Progenitor cell of endocrine pancreas (in vitro differentiated cells): ENCODE measurements around the gene GRID2IP. TPM values are rescaled to one million over a fixed set of nuclear protein-coding genes. Genes with fewer than 3 reads are reported as not detected.

Experiments used
- DNase-seq: peaks from one replicate; pipeline ENCODE4 v3.0.0; 2021; ENCODE audit warnings: low spot score; ENCODE audit not compliant: unreplicated experiment
- H3K27ac Mint-ChIP-seq: 2 replicates; pipeline ENCODE4 v1.8.0; 2021; ENCODE audit warnings: mild to moderate bottlenecking, moderate library complexity, mixed read lengths
- H3K27me3 Mint-ChIP-seq: 2 replicates; pipeline ENCODE4 v1.8.0; 2021; ENCODE audit warnings: mixed read lengths
- H3K36me3 Mint-ChIP-seq: 2 replicates; pipeline ENCODE4 v1.8.0; 2022; ENCODE audit warnings: mixed read lengths; ENCODE audit not compliant: insufficient read depth
- H3K4me1 Mint-ChIP-seq: 2 replicates; pipeline ENCODE4 v1.8.0; 2021; ENCODE audit warnings: low read depth, mixed read lengths
- H3K4me3 Mint-ChIP-seq: 2 replicates; pipeline ENCODE4 v1.8.0; 2021; ENCODE audit warnings: low read depth, mild to moderate bottlenecking, moderate library complexity, mixed read lengths
- H3K9me3 Mint-ChIP-seq: 2 replicates; pipeline ENCODE4 v1.8.0; 2021; ENCODE audit warnings: low read depth, mixed read lengths
- CTCF ChIP-seq: fragments of 200-600 bp; sonication (generic); IDR thresholded peaks from one replicate; pipeline ENCODE4 v1.5.0; 2021; ENCODE audit warnings: antibody characterized with exemption, mild to moderate bottlenecking; ENCODE audit not compliant: unreplicated experiment
- total RNA-seq: library from RNA; stranded (reverse); gene quantifications from 2 replicates; pipeline ENCODE4 v1.2.1, GENCODE V29; 2021

The GRID2IP gene
- total RNA-seq, 1 donor from 2014 or later: 2.5 TPM

GRCh38 chr7:6447581-6448199 is 103.6 kb downstream of the GRID2IP start, which contains the start of gene DAGLB:
DAGLB (minus strand) TSS chr7:6447954; CDS start chr7:6447842, 112 bp downstream.
- no peak for TF ChIP-seq CTCF
- Mint-ChIP-seq H3K9me3 (no peaks in the 10 kb centered on the region), H3K27ac (peak within 1 kb of the TSS; percentile 99), H3K36me3 (peaks cover 15% of the 10 kb centered on the region), H3K4me1 (peaks cover 9% of the 10 kb centered on the region), H3K27me3 (no peaks in the 10 kb centered on the region), H3K4me3 (peak within 1 kb of the TSS; percentile 93)
- peak; percentile 95 for DNase-seq

Other genes starting within 250 kb of the GRID2IP start
- gene FAM220A, start 202.5 kb downstream of the GRID2IP start, total RNA-seq: 17.3 and 18.0 TPM in 2 replicates
- 203 and 210 TPM in 2 replicates for gene RAC1, start 176.9 kb downstream of the GRID2IP start, total RNA-seq
- gene DAGLB, start 103.5 kb downstream of the GRID2IP start, total RNA-seq: 30.3 and 31.2 TPM in 2 replicates
- 76.5 and 86.4 TPM in 2 replicates for gene KDELR2, start 67.3 kb downstream of the GRID2IP start, total RNA-seq
- gene ZDHHC4, start 26.0 kb upstream of the GRID2IP start, total RNA-seq: 83.4 and 86.5 TPM in 2 replicates
- gene INTS15, start 38.6 kb upstream of the GRID2IP start, total RNA-seq: 48.6 and 57.1 TPM in 2 replicates
- 13.7 and 14.3 TPM in 2 replicates for gene ZNF853, start 64.1 kb upstream of the GRID2IP start, total RNA-seq
- 59.6 and 59.7 TPM in 2 replicates for gene ZNF316, start 85.9 kb upstream of the GRID2IP start, total RNA-seq
- 25.7 and 28.8 TPM in 2 replicates for gene ZNF12, start 155.5 kb upstream of the GRID2IP start, total RNA-seq
- 2.8 and 3.6 TPM in 2 replicates for gene RSPH10B2, start 202.6 kb upstream of the GRID2IP start, total RNA-seq